Activated CD4-positive, alpha-beta T cell treated with anti-CD3 and anti-CD28 coated beads, Interleukin-2, Interleukin-6, amounts not matched to agents 100 ng/mL and 50 ng/mL, durations not matched to agents 16 hours and 8 hours (primary cell): ENCODE measurements around the gene CSTA.
A peak's percentile ranks its signal among the peaks of the same experiment; 100 is the strongest.

Experiments used
- DNase-seq: peaks from one replicate; pipeline ENCODE4 v3.0.0-alpha.2; 2020

The CSTA gene

DNA sequence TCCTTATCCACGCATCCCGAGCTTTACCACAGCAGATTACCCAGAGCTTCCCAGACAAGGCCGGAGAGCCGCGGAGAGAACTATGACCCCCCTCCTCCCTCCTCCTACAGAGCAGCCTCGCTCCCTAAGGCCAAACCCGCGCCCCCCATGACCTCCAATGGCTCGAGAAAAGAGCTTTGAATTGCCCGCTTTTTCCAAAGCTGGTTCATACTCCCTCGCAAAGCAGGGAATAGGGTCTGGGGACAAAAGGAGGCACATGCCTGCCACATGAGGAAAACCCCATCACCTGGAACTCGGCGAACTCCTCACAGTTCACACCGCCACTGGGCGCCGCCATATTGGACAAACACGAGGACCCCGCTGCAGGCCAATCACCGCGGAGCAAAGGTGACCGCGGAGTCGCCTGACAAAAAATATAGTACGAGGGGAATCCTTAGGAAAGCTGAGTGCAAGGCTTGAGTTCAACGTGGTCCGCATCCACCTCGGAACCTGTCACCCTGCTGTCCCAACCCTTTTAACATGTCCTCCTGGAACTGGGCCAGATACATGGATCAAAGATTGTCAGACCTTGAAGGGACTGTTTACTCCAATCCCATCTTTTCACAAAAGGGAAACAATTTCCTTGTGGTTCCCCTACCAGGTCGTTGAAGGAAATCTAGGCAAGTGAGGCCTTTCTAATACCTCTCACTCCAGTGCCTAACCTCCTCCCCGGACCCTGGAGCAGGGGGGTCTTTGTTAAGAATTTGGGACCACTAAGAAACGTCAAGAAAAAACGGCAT lies 58.0 kb downstream of the CSTA start, which contains the start of gene MIX23:
Gene MIX23, minus strand, starts transcription at position 344 of the 779 bp plus-strand sequence. Its CDS starts 7 bp downstream, at position 337.
- DNase-seq = peak; percentile 92

DNA sequence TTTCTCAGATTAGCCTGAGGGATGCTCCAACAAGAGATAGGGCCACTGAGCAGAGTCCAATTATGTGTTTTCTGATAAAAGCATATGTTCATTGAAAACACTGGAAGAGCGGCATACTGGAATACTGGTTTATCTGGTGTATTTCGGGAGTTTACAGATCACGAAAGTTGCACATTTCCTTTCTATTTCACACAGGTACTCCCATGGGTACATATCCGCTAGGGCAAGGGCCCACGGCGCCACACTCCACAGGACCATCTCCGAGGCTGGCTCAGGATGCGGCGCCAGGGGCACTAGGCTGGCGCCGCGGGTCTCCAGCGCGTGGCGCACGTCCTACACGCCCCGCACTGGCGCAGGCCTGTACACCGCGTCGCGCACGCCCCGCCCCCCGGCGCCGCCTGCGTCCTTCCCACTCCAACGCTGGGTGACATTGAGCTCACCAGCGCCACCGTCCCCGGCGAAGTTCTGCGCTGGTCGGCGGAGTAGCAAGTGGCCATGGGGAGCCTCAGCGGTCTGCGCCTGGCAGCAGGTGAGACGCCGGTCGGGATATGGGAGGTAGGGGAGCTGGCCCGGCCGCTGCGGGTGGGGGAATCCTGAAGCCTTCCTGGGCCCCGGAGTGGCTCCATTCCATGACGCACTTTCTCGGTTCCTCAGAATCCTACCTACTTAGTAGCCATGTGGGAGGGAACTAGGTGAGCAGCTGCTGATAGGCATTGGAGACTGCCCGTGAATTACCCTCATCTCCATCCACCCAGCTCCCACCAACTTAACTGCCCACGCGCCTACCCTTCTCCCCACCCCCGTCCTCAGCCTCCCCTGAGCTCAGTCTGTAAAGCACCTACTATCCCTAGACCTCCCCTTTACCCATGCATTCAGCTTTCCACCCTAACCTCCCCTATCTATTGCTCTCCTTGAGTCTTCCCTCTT lies 59.0 kb downstream of the CSTA start, which contains the start of gene FAM162A:
Gene FAM162A, plus strand, starts transcription at position 412 of the 927 bp plus-strand sequence. Its CDS starts 84 bp downstream, at position 496.
- DNase-seq = peak; percentile 97

DNA sequence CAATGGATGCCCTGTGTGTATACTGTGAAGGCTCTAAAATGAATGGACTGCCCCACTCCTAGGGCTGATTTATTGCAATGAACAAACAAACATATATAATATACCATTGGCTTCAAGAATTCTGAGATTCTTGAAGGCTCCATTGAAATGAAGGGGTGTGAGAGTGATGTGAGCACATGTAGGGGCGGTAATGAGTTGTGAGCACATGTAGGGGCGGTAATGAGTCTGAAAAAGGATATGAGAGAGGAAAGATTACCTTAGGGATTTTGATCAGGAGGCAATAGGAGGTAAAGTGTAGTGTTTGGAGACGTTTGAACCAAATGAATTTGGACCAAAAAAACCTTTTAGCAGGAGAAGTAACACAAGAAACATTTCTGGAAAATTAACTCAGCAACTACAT lies 62.7 kb downstream of the CSTA start:
- no peak for DNase-seq

GRCh38 chr3:122389197-122389596 lies 64.1 kb downstream of the CSTA start:
- no peak for DNase-seq

GRCh38 chr3:122389892-122390291 lies 64.8 kb downstream of the CSTA start:
- DNase-seq = no peak

- DNase-seq = no peak
Measured at GRCh38 chr3:122390665-122391064, 65.6 kb downstream of the CSTA start.
